ENCODE measurements around the gene DHDDS.

The DHDDS gene

DNA sequence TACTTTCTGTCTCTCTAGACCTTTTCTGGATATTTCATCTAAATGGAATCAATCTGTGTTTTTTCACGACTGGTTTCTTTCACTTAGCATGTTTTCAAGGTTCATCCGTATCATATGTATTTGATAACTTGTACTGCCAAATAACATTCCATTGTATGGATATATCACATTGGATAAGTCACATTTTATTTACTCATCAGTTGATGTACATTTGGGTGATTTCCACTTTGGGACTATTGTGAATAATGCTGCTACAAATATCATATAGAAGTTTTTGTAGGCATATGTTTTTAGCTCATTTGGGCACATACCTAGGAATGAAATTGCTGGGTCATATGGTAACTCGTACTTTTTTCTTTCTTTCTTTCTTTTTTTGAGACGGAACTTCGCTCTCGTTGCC is 46.9 kb downstream of the DHDDS start:
- no peak for TF ChIP-seq CTCF (IDR thresholded peaks at IDR 0.05)

GRCh38 chr1:26482921-26483320 is 50.8 kb downstream of the DHDDS start:
- no peak for TF ChIP-seq CTCF (IDR thresholded peaks at IDR 0.05)

- TF ChIP-seq CTCF (IDR thresholded peaks at IDR 0.05) = no peak
Observed at GRCh38 chr1:26483980-26484379, 51.9 kb downstream of the DHDDS start.

- no peak for TF ChIP-seq CTCF (IDR thresholded peaks at IDR 0.05)
Observed at GRCh38 chr1:26490155-26490554, 58.0 kb downstream of the DHDDS start.

DNA sequence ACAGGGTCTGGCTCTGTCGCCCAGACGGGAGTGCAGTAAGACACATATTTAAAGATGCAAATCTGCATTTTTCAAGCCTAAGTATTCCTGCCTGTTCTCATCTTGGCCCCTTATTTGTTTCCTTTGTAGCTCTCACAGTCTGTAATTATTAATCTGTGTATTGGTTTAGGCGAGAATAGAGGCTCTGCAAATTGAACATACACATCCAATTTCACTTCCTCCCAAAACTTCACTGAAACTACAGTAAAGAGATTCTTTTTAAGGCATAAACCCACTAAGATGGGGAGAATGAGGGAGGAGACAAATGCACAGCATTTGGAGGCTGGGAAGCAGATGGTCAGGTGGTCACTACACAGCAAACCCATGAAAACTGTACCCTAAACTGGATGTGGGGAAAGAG is 61.1 kb downstream of the DHDDS start:
- TF ChIP-seq CTCF (IDR thresholded peaks at IDR 0.05) = no peak

DNA sequence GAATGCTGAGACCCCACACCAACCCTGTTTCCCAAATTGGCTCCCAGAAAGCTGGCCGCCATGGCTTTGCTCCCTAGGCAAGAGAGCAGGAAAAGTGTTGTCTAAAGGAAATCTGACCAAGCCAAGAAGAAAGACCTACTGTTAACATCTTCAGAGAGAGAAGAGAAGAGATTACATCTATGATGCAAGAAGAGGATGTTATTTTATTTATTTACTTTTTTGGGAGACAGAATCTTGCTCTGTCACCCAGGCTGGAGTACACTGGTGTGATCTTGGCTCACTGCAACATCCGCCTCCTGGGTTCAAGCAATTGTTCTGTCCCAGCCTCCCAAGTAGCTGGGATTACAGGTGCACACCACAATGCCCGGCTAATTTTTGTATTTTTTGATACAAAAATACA is 61.8 kb downstream of the DHDDS start:
- no peak for TF ChIP-seq CTCF (IDR thresholded peaks at IDR 0.05)

- no peak for TF ChIP-seq CTCF (IDR thresholded peaks at IDR 0.05)
Observed at GRCh38 chr1:26496861-26497260, 64.7 kb downstream of the DHDDS start.

GRCh38 chr1:26498894-26499293 is 66.8 kb downstream of the DHDDS start:
- TF ChIP-seq CTCF (IDR thresholded peaks at IDR 0.05) = no peak
